OCI-LY7 (cell line): ENCODE data around the gene KIDINS220.

Source experiments
- CTCF ChIP-seq: fragments of 200-600 bp; sonication (generic); conservative IDR thresholded peaks from 2 replicates; pipeline ENCODE4 v1.5.1; 2014; ENCODE audit warnings: mild to moderate bottlenecking, antibody characterized with exemption, low read length, moderate library complexity, mixed read lengths
- EZH2phosphoT487 ChIP-seq: fragments of 200-600 bp; sonication (generic); IDR thresholded peaks from 2 replicates; pipeline ENCODE4 v1.6.1; 2018; ENCODE audit warnings: low read depth, borderline replicate concordance, mild to moderate bottlenecking, mixed run types, antibody characterized with exemption, low read length, moderate library complexity, mixed read lengths

- TF ChIP-seq CTCF, result no peak
- no peak for TF ChIP-seq EZH2phosphoT487
Observed at GRCh38 chr2:8794923-8795825, 42.2 kb downstream of the KIDINS220 start.
